HG02973 (cell line): ENCODE measurements around the gene TMIGD1.

Source experiments
- ATAC-seq: cut with Tn5 transposase; IDR thresholded peaks from one replicate; pipeline ENCODE4 v1.9.1; 2021; ENCODE audit warnings: moderate library complexity; ENCODE audit not compliant: unreplicated experiment

TMIGD1 gene

DNA sequence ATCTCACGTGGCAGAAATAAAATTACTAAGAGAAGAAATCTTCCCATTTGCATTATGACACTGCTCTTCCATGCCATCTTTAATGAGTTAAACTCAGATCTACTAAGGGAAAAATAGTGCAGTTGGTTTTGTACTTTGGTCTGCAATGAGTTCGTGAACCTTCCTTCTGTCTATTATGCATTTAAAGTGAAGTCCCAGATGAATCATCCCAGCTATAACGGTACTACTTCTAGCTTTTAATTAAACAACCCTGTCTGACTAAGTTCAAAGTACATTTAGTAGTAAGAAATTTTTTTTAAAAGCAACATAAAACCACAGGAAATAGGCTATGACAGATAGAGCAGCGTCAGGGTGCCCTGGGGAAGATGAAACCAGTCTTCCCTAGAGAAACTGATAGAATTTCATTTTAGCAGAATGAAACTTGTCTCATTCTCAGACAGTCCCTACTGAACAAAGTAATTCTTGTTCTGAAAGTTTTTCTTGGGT, 1.8 kb downstream of the TMIGD1 start:
- ATAC-seq = peak; percentile 39

DNA sequence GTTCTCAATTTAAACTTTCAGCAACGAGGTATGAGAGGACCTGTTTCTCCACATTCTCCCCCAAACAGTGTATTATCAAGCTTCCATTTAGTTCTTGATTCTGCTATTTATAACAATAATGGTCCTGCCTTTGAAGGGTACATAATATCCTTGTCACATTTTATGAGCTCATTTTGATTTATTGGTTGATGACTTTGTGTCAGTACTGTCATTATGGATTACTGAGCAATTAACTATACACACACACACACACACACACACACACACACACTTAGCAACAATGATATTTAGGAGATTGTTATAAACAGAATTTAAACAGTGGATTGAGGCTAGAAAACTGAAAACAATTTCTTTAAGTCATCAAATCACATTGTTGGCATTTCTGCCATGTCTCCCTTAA, 7.0 kb downstream of the TMIGD1 start:
- no peak for ATAC-seq

DNA sequence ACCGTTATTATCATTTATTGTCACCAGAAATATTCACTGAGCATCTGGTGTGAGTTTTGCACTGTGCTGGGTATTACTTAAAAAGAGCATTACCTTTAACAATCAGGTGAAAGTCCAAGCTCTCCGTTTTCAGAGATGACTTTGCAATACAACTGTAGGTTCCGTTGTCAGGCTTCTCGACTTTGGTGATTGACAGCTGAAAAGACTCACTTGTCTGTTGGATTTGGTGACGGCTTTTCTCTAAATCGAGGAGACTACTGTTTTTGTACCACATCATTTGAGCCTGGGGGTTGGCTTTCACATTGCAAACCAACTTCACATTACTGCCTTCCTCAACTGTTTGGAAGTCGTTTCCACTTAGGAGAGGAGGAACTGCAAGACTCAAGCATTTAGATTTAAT, 9.1 kb downstream of the TMIGD1 start:
- ATAC-seq = no peak

DNA sequence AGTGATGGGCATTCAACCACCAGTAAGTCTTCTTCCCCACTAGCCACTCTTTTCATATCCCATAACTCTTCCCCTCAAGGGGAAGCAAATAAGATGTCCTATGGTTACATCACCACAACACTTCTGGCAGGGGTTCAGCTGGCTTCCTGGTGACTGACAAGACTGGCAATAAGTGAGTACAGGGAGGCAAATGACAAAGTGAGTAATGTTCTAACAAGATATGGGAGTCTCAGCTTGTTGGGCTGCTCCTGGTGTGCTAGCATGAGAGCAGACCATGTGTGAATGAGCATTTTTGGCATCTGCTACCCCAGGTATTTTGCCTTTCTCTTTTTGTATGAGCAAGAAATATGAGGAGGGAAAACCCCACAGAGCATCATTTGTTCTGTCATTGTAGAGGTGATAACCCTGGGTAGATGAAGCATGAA, 9.9 kb downstream of the TMIGD1 start:
- ATAC-seq = no peak

DNA sequence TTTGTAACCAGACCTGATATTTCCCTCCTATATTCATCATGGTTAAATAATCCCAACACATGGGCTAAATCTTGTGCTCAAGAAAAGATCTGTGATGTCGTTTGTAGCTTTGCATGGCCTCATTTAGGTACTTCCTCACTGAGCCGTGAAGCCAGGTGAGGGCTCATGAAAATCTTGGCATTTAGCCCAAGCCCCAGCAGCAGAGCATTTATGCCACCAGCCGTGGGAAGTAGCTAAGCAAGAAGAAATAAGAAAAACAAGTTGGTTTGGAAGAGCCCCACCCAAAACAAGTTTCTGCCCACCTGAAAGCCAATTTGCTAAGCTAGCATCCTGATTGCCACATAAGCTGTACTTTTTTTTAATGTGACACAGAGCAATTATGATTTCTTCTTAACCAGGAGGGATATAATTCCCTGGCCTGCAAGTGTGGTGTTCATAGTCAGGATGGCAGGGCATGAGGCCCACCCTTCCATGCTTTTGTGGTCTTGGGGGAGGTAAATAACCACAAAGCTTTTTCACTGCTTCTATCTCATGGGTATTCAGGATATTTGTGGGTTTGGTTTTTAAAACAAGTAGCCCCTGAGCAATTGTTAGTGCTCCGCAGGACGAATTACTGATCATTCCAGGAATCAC, 10.5 kb downstream of the TMIGD1 start:
- ATAC-seq = no peak

DNA sequence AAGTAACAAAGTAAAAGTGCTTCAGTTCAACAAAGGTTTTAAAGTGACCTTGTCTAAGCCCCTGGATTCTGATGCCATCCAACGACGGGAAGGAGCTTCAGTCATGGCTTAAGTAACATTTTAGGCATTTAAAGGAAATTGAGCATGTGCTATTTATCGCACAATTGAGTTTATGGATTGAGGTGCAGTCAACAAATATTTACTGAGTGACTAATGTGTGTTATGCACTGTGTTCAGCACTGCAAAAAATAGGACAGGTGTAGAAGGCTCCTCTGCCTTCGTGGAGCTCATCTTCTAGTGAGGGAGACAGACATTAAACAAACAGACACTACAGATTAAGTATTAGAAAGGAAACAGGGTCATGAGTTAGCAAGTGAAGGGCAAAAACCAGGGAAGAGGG, 12.5 kb downstream of the TMIGD1 start:
- ATAC-seq = no peak

DNA sequence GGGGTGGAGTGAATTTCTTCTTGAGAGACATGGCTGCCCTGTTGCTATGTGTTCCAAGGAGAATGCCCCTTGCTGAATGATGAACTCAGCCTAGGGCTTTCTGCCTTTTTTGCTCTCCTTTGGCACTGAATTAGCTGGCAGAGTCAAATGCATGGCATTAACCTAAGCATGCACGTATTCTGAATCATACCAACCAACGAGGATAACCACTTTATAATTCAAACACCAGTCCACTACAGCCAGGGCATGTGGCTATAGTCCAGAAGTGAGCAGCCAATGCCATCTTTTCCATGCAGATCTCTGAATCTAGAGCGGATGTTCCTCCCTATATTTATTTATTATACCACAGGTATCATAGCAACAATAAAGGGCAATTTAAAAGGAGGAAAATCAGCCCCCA, 15.7 kb downstream of the TMIGD1 start:
- ATAC-seq = no peak

DNA sequence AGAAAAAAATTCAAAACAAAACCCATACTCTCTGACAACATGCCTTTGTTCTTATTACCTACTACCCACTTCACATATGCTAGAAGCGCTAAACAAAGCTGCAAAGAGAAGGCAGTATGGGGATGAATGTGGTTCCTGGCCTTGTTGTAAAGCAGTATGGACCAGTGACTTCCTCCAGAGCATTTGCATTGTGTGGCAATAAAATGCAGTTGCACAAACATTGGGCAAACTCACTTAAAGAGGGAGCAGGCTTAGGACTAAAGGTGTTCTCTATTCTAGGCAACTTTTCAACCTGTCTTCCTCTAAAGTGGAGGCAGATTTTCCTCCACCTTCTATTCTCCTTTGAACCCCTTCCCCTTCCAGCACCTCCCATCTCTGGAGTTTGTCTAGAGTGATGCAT, 17.1 kb downstream of the TMIGD1 start:
- ATAC-seq = no peak

DNA sequence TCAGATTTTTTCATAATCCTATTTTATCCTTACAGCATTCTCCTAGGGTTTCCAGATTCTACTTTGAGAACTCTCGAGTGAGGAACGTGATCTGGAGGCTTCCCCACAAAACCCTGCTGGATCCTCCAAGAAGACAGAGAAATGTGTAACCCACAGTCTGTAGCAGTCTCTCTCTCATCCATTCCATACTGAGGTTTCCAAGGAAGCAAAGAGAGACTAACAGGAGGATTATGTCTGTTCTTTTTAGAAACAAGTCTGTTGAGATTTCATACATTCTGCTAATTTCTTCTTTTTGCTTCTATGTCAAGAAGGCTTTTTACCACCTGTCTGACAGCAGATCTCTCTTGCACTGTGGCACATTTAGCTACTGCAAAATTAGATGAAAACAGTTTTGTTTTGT, 18.8 kb downstream of the TMIGD1 start:
- ATAC-seq = no peak

DNA sequence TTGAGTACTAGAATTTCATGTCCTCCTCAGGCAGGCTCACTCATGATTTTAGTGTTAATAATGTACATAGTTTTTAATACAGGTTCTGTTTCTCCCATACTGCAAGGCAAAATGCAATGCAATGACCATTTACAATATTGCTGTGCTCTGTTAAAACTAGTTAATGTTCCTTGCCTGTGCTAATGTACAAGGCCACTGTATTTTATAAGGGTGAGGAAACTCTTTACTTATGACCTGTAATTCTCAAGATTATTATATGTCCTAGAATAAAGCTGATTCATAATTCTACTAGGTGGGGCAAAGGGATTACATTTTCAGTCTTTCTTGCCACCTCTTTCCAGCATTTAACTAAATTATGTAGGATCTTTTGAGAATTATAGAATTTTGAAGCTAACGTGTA, 19.4 kb downstream of the TMIGD1 start:
- ATAC-seq = no peak

DNA sequence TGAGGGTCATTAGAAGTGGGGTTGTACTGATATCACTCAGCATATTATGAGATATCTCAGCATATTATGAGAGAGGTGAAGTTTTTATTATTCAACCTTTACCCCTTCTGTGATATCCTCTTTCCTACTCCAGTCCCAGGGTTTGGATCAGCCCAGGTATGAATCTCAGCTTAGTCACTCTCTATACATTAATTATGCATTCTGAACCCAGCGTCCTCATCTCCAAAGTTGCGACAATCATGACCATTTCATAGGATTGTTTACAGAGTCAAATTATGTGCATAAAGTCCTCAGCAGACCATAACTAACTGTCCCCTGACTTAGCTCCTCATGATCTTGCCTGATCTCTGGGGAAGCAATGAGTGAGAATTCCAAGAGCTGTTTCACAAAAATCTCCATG, 21.6 kb downstream of the TMIGD1 start:
- no peak for ATAC-seq

DNA sequence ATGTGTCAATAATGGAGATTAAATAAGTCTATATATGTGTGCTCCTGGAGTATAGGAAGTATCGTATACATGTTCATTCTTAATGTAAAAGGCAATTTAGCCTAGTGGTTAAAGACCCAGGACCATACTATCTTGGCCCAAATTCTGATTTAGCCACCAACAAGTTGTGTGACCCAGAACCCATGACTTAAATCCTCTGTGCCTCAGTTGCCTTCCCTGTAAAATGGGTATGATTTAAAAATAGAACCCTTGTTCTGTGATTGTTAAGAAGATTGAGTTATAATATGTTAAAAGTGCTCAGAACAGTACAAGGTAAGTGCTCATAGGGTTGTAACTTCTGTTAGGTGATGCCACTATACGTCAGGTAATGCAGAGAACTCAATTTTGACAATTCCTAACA, 23.3 kb downstream of the TMIGD1 start:
- ATAC-seq = no peak

DNA sequence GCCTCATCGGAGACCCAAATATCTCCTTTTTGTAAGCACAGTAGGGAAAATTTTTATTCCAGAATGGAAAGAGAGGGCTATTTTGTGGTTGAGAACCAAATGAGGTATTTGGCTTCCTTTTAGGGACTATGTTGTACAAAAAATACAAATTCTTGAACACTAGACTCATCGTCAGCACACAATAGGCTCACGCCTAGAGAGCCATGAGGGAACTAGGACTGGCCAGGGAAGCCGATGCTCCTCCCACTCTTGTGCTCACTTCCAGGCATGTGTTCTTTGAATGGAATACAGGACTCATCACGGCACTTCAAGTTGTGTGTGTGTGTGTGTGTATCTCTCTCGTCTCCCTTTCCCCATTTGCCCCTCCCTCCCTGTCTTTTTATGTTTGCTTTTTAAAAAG, 24.3 kb downstream of the TMIGD1 start:
- ATAC-seq = no peak

DNA sequence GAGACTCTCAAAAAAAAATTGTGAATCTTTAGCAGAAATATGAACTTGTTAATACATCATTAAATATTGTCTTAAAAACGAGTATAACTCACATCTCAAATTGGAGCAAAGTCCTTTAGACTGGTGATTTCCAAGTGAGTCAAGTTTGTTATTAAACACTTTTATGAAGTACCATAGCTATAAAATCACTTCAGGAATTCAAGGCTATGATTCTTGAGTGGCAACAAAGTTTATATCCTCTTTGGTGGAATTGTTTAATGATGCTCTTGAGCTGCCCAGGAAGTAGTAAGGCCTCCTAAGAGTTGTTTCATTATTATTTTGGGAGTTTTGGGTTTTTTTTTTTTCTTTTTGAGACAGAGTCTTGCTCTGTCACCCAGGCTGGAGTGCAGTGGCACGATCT, 25.5 kb downstream of the TMIGD1 start:
- no peak for ATAC-seq

DNA sequence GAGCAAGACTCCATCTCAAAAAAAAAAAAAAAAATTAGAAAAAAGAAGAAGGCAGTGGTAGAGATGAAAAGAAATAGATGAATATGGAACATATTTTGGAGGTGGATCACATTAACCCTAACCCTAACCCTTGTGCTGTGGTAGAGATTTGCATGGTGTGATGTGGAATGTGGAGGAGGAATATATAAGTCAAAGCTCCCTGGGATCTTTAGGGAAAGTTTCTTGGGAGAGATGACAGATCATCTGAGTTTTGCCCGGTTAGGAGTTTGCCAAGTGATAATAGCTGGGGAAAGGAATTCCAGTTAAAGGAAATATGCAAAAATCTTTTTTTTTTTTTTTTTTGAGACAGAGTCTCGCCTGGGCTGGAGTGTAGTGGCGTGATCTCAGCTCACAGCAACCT, 29.1 kb downstream of the TMIGD1 start:
- ATAC-seq = no peak

DNA sequence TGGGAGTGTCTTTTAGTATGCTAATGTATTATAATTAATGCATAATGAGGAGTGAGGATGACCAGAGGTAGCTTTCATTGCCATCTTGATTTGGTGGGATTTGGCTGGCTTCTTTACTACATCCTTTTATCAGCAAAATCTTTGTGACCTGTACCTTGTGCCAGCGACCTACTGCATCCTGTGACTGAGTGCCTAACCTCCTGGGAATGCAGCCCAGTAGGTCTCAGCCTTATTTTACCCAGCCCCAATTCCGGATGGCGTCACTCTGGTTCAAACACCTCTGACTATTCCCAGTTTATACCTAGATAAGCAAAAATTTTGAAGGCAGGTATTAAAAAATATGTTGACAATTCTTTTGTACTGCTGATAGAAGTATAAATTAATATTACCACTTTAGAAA, 31.6 kb downstream of the TMIGD1 start:
- no peak for ATAC-seq

DNA sequence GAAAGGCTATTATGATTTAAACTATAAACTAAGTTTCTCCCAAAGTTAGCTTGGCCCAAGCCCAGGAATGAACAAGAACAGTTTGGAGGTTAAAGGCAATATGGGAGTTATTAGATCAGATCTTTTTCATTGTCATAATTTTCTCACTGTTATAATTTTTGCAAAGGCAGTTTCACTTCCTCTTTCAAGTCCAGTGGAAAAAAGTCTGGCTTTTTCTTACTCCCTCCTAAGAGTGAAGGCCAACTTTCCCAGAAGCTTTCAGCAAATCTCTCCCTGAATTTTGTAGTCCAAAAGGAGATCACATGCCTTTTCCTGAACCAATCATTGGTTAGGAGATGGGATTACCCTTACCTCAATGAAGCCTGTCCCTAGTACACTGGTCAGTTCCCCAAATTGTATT, 33.0 kb downstream of the TMIGD1 start:
- ATAC-seq = no peak

DNA sequence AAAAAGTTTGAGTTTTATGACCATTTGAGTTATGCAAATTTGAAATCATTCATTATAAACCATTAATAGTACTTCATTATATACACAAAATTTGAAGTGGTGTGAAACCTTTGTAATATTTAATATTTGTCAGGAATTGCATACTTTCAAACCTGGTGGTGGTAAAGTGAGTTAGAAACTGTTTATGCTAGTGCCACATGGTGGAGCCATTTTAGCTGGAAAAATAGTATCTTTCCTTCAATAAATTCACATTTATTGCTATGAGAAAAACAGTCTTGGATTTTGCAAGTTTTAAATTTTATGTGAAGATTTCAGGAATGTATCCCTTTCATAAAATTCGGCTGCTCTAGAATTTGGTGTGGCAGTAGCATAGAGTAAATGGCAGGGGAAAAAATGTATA, 34.9 kb downstream of the TMIGD1 start:
- no peak for ATAC-seq

DNA sequence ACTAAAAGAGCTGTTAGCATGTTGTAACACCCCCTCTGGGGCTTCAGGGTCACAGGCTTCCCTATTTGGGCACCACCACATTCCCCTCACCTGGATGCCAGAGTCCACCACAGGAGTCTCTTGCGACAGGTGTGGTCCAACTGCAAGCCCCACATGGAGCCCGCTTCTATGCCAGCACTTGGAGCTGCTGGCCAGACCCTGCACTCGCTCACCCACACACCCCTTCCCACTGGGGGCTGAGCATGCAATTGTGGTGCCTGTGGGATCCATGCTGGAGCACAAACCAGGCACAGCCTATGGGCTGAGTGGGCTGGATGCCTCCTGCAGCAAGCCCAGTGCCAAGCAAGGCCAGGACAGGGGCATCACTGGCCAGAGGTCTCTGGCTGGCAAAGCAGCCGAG, 36.1 kb downstream of the TMIGD1 start:
- ATAC-seq = no peak

DNA sequence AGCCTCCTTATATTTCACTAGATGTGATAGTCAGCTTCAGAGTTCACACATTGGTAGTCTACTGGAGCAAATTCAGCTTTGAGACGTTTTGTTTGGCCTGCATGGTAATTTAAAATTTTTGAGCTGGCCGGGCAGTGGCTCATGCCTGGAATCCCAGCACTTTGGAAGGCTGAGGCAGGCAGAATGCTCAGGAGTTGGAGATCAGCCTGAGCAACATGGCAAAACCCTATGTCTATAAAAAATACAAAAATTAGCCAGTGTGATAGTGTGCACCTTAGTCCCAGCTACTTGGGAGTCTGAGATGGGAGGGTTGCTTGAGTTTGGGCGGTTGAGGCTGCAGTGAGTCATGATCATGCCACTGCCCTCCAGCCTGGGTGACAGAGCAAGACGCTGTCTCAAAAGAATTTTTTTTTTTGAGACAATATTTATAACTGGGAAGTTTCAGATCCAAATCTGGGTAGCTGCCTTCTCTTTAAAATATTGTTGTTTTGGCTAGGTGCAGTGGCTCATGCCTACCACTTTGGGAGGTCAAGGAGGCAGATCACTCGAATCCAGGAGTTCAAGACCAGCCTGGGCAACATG, 37.3 kb downstream of the TMIGD1 start:
- no peak for ATAC-seq

DNA sequence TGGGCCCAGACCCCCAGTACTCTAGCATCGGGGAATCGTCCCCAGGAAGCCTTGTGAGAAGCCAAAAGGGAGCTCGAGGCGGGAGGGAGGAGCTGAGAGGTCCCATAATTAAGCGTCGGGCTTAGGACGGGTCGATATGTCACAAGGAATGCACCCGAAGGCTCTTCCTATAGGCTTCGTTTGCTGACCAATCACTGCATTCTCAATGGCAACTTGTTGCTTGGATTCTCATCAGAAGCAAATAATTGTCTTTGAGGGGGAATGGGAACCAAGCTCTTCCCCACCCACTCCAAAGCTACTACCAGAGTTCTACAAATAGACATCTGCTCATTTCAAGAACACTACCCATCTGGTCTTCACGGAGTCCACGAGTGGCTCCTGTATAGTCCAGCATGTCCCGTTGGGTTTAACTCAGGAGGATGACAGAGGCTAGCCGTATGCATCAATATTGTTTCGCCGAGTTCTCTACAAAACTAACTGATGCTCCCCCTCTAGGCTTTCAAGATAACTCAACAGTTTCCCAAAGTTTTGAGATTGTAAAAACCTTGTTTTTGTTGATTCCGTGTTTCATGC, 41.5 kb downstream of the TMIGD1 start:
- no peak for ATAC-seq

DNA sequence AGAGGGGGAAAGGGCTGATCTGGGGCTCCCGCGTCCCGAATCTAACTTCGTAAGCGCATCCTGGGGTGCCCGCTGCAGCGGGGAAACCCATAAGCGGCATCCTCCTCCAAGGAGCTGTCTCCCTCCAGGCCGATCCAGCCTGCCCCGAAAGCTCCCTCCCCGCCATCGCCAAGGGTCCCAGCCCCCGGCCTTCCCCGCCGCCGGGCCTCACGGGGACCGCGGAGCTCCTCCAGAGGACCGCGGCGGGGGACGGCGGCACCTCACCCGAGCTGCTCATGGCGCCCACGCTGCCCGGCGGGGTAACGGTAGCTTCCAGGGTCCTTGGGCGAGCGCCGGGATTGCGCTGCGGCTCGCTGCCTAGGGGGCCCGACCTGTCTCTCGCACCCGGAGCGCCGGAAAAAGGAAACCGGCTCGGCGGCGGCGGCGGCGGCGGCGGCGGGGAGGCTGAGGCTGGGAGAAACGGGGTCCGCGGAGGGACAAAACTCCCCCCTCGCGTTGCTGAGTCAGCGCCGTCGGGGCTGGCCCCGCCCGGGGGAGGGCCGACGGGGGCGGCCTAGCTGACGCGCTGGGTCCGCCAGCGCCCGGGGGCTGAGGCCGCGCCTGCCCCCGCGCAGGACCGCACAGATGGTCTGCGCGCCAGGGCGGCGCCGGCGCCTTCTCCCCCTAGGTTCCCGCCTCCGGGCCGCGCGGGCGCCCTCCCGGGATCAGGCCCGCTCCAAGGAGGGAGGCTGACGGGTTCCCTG, 42.1 kb downstream of the TMIGD1 start, which contains the start of gene BLMH:
Gene BLMH (minus strand): TSS at position 402 of the 743 bp plus-strand sequence. CDS start 125 bp downstream, at position 277.
- peak; percentile 53 for ATAC-seq
